HepG2 (cell line): ENCODE measurements around the gene SPTBN5. TPM values are rescaled to one million over a fixed set of nuclear protein-coding genes. Genes with fewer than 3 reads are reported as not detected.

Source experiments
- AGO1 ChIP-seq: fragments of 200-400 bp; formaldehyde crosslinking; IDR thresholded peaks from 2 replicates; pipeline ENCODE4 v1.6.1; 2017; ENCODE audit warnings: mild to moderate bottlenecking, low read depth, low read length, moderate library complexity; ENCODE audit not compliant: poor library complexity, severe bottlenecking
- AHDC1 ChIP-seq: sonication (generic); formaldehyde crosslinking; IDR thresholded peaks from 2 replicates; pipeline ENCODE4 v1.5.1; 2020; ENCODE audit warnings: mild to moderate bottlenecking, missing genetic modification reagents, borderline replicate concordance
- ASH2L ChIP-seq: fragments of 300-600, 200-600 bp; sonication (generic); IDR thresholded peaks from 2 replicates; pipeline ENCODE4 v1.7.0; 2017; ENCODE audit warnings: low read depth, mild to moderate bottlenecking, moderate library complexity, mixed read lengths, low read length; ENCODE audit not compliant: insufficient read length
- CREM ChIP-seq, 2 experiments: sonication (generic) in 1 of 2; formaldehyde crosslinking in 1 of 2; IDR thresholded peaks; 2 replicates each; pipeline versions ENCODE4 v1.4.0 to v1.6.1; 2016 to 2020; ENCODE audit warnings: antibody characterized with exemption in 1 of 2, mild to moderate bottlenecking in 1 of 2, missing genetic modification reagents in 1 of 2
- DNMT3B ChIP-seq: conservative IDR thresholded peaks from 2 replicates; pipeline ENCODE4 v1.6.1; 2016; ENCODE audit warnings: missing biosample characterization, control low read depth
- GABPB1 ChIP-seq: IDR thresholded peaks from 2 replicates; pipeline ENCODE4 v1.6.1; 2016; ENCODE audit warnings: mild to moderate bottlenecking, missing genetic modification reagents, moderate library complexity, missing compliant biosample characterization
- JUN ChIP-seq: sonication (generic); formaldehyde crosslinking; IDR thresholded peaks from 2 replicates; pipeline ENCODE4 v1.4.0; 2020; ENCODE audit warnings: mild to moderate bottlenecking, missing genetic modification reagents
- MTF2 ChIP-seq: sonication (generic); formaldehyde crosslinking; IDR thresholded peaks from 2 replicates; pipeline ENCODE4 v1.5.0; 2020; ENCODE audit warnings: missing genetic modification reagents, borderline replicate concordance
- MXI1 ChIP-seq: IDR thresholded peaks from 3 replicates; pipeline ENCODE4 v1.6.1; 2012; ENCODE audit warnings: low read depth, low read length, inconsistent platforms, borderline replicate concordance
- NBN ChIP-seq: fragments of 450-650 bp; conservative IDR thresholded peaks from 2 replicates; pipeline ENCODE4 v1.6.1; 2017
- XRCC5 ChIP-seq: fragments of 200-400 bp; formaldehyde crosslinking; optimal IDR thresholded peaks from 2 replicates; pipeline ENCODE3; 2017; ENCODE audit warnings: mild to moderate bottlenecking, low read length
- ZBTB3 ChIP-seq: sonication (generic); formaldehyde crosslinking; IDR thresholded peaks from 2 replicates; pipeline ENCODE4 v1.4.0; 2020; ENCODE audit warnings: low read depth, mild to moderate bottlenecking, moderate library complexity, missing genetic modification reagents, borderline replicate concordance
- ZFY ChIP-seq: sonication (generic); formaldehyde crosslinking; IDR thresholded peaks from 2 replicates; pipeline ENCODE4 v1.4.0; 2020; ENCODE audit warnings: missing genetic modification reagents
- ZNF160 ChIP-seq: sonication (generic); formaldehyde crosslinking; IDR thresholded peaks from 2 replicates; pipeline ENCODE4 v1.8.0; 2022; ENCODE audit warnings: mild to moderate bottlenecking, inconsistent platforms, missing genetic modification reagents
- ZNF484 ChIP-seq: sonication (generic); formaldehyde crosslinking; IDR thresholded peaks from 2 replicates; pipeline ENCODE4 v1.5.1; 2020; ENCODE audit warnings: mild to moderate bottlenecking, low read depth, missing genetic modification reagents, borderline replicate concordance
- ZNF567 ChIP-seq: sonication (generic); formaldehyde crosslinking; IDR thresholded peaks from 2 replicates; pipeline ENCODE4 v1.8.1; 2023; ENCODE audit warnings: mild to moderate bottlenecking, missing genetic modification reagents, borderline replicate concordance
- ZNF891 ChIP-seq: sonication (generic); formaldehyde crosslinking; IDR thresholded peaks from 2 replicates; pipeline ENCODE4 v1.5.0; 2020; ENCODE audit warnings: mild to moderate bottlenecking, missing genetic modification reagents
- ZUFSP ChIP-seq: sonication (generic); formaldehyde crosslinking; IDR thresholded peaks from 2 replicates; pipeline ENCODE4 v1.9.0; 2021; ENCODE audit warnings: missing genetic modification reagents, mild to moderate bottlenecking, borderline replicate concordance
- polyA plus RNA-seq, 8 experiments: library from polyadenylated mRNA; depleted of rRNA in 3 of 8; stranded (reverse) in 7 of 8; unstranded in 1 of 8; fragments of >200 nt; fragmentation: Illumina TruSeq in 4 of 8; extraction: Trizol in 4 of 8; gene quantifications; 2 replicates each; pipeline versions ENCODE4 v1.2.1 to v1.2.3, GENCODE V29; 2011 to 2016; ENCODE audit warnings: low read depth in 4 of 8, missing spikeins in 1 of 8, mixed read lengths in 1 of 8; ENCODE audit not compliant: insufficient read depth in 1 of 8
- total RNA-seq, 5 experiments: library from RNA; depleted of rRNA; stranded (reverse); fragments of >200 nt; fragmentation: Illumina TruSeq; extraction: Trizol; gene quantifications; 2 replicates each; pipeline ENCODE4 v1.2.3, GENCODE V29; 2016; ENCODE audit warnings: low read depth in 1 of 5

Gene SPTBN5
- total and polyA plus RNA-seq, 2 of the 13 experiments (the other 11 are each of a cell fraction or from before 2014, with no cell fraction given) = 0.01 to 0.07 TPM

- no peak for TF ChIP-seq AHDC1
- TF ChIP-seq ZFY (CRISPR knock-in tag) = peak; percentile 82
- peak; percentile 42; the same call in 1 of the 3 replicates for TF ChIP-seq MXI1
- TF ChIP-seq ZUFSP = no peak
- TF ChIP-seq AGO1 = peak; percentile 82
- no peak for TF ChIP-seq XRCC5
- 0 out of 2 replicates have a peak, but pooled peaks have one; percentile 35 for TF ChIP-seq ZNF567
- TF ChIP-seq ZNF160 (CRISPR knock-in tag) = no peak
- no peak for TF ChIP-seq CREM (IDR thresholded peaks at IDR 0.05)
- TF ChIP-seq CREM (CRISPR knock-in tag; IDR thresholded peaks at IDR 0.05) = no peak
- no peak for TF ChIP-seq DNMT3B (CRISPR knock-in tag)
- no peak for TF ChIP-seq ZNF484 (CRISPR knock-in tag)
- TF ChIP-seq ASH2L = no peak
- TF ChIP-seq MTF2 (CRISPR knock-in tag) = no peak
- TF ChIP-seq NBN = no peak
- no peak for TF ChIP-seq ZBTB3 (CRISPR knock-in tag)
- TF ChIP-seq JUN (CRISPR knock-in tag) = no peak
- TF ChIP-seq ZNF891 (CRISPR knock-in tag) = peak; percentile 30; the same call in 1 of the 2 replicates
- peak; percentile 61; the same call in 1 of the 2 replicates for TF ChIP-seq GABPB1 (CRISPR knock-in tag)
Measured at GRCh38 chr15:41827880-41828806, 65.7 kb downstream of the SPTBN5 start, which contains the start of gene JMJD7 (continued).
